Peyer's patch (tissue), 4 donors: Measurements from ENCODE around the gene ZSCAN26.

Experiments used
- POLR2A ChIP-seq, 2 donors: fragments of 450-650 bp; IDR thresholded peaks; one replicate each; pipeline ENCODE4 v1.5.1; 2017; ENCODE audit warnings: antibody characterized with exemption in 2 of 2, mild to moderate bottlenecking in 2 of 2, moderate library complexity in 2 of 2
- TF ChIP-seq, protein P1 (sequence below), 6 experiments: fragments of 450-650 bp in 4 of 6; fragments of 200-600 bp in 2 of 6; sonication (generic) in 1 of 6; IDR thresholded peaks; one replicate each; pipeline ENCODE4 v1.5.1; 2017 to 2019; ENCODE audit warnings: antibody characterized with exemption in 6 of 6, mild to moderate bottlenecking in 3 of 6, moderate library complexity in 1 of 6

DNA sequence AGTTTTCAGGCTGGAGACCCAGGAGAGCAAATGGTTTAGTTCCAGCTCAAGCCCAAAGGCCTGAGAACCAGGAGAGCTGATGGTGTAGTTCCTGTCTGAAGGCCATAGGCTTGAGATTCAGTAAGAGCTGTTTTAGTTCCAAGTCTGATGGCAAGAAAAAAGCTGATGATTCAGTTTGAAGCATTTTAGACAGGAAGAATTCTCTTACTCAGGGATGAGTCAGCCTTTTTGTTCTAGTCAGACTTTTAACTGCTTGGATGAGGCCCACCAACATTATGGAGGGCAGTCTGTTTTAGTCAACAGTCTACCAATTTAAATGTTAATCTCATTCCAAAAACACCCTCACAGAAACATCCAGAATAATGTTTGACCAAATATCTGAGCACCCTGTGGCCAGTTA is 2.5 kb downstream of the ZSCAN26 start:
- TF ChIP-seq, protein P1, sequence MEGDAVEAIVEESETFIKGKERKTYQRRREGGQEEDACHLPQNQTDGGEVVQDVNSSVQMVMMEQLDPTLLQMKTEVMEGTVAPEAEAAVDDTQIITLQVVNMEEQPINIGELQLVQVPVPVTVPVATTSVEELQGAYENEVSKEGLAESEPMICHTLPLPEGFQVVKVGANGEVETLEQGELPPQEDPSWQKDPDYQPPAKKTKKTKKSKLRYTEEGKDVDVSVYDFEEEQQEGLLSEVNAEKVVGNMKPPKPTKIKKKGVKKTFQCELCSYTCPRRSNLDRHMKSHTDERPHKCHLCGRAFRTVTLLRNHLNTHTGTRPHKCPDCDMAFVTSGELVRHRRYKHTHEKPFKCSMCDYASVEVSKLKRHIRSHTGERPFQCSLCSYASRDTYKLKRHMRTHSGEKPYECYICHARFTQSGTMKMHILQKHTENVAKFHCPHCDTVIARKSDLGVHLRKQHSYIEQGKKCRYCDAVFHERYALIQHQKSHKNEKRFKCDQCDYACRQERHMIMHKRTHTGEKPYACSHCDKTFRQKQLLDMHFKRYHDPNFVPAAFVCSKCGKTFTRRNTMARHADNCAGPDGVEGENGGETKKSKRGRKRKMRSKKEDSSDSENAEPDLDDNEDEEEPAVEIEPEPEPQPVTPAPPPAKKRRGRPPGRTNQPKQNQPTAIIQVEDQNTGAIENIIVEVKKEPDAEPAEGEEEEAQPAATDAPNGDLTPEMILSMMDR (IDR thresholded peaks at IDR 0.05) = no peak
- TF ChIP-seq POLR2A (IDR thresholded peaks at IDR 0.05) = no peak
